HepG2 (cell line): ENCODE measurements around the gene CCNF. TPM values are rescaled to one million over a fixed set of nuclear protein-coding genes. Genes with fewer than 3 reads are reported as not detected.
A peak's percentile ranks its signal among the peaks of the same experiment; 100 is the strongest.

Experiments
- BRCA1 ChIP-seq: sonication (generic); formaldehyde crosslinking; IDR thresholded peaks from 2 replicates; pipeline ENCODE4 v1.4.0; 2020; ENCODE audit warnings: missing genetic modification reagents
- CREM ChIP-seq, 2 experiments: sonication (generic) in 1 of 2; formaldehyde crosslinking in 1 of 2; IDR thresholded peaks; 2 replicates each; pipeline versions ENCODE4 v1.4.0 to v1.6.1; 2016 to 2020; ENCODE audit warnings: antibody characterized with exemption in 1 of 2, mild to moderate bottlenecking in 1 of 2, missing genetic modification reagents in 1 of 2
- HIC2 ChIP-seq: sonication (generic); formaldehyde crosslinking; IDR thresholded peaks from 2 replicates; pipeline ENCODE4 v1.9.0; 2022; ENCODE audit warnings: low read depth, missing genetic modification reagents
- HMGXB4 ChIP-seq, 2 experiments: sonication (generic) in 1 of 2; formaldehyde crosslinking in 1 of 2; IDR thresholded peaks; 2 replicates each; pipeline versions ENCODE4 v1.4.0 to v1.6.1; 2018 to 2020; ENCODE audit warnings: missing genetic modification reagents in 2 of 2, borderline replicate concordance in 1 of 2, low read depth in 1 of 2, mild to moderate bottlenecking in 1 of 2, missing biosample characterization in 1 of 2
- IRF1 ChIP-seq: sonication (generic); formaldehyde crosslinking; IDR thresholded peaks from 2 replicates; pipeline ENCODE4 v1.4.0; 2020; ENCODE audit warnings: low read depth, mild to moderate bottlenecking, missing genetic modification reagents
- ISX ChIP-seq: sonication (generic); formaldehyde crosslinking; conservative IDR thresholded peaks from 2 replicates; pipeline ENCODE4 v1.5.0; 2020; ENCODE audit warnings: missing genetic modification reagents
- KMT2B ChIP-seq: IDR thresholded peaks from 2 replicates; pipeline ENCODE4 v1.6.1; 2016; ENCODE audit warnings: missing genetic modification reagents, missing compliant biosample characterization
- NR2F6 ChIP-seq, 2 experiments: IDR thresholded peaks; 2 replicates each; pipeline ENCODE4 v1.6.1; 2016; ENCODE audit warnings: antibody characterized with exemption in 1 of 2, mild to moderate bottlenecking in 1 of 2
- PAF1 ChIP-seq: IDR thresholded peaks from 2 replicates; pipeline ENCODE4 v1.6.1; 2016; ENCODE audit warnings: missing genetic modification reagents, missing compliant biosample characterization
- POGZ ChIP-seq: sonication (generic); formaldehyde crosslinking; IDR thresholded peaks from 2 replicates; pipeline ENCODE4 v1.4.0; 2020; ENCODE audit warnings: mild to moderate bottlenecking, missing genetic modification reagents
- POLR2G ChIP-seq: fragments of 200-400 bp; formaldehyde crosslinking; IDR thresholded peaks from 2 replicates; pipeline ENCODE4 v1.6.1; 2018; ENCODE audit warnings: mild to moderate bottlenecking, low read depth, low read length, moderate library complexity
- REPIN1 ChIP-seq: sonication (generic); formaldehyde crosslinking; IDR thresholded peaks from 2 replicates; pipeline ENCODE4 v1.8.0; 2022; ENCODE audit warnings: missing genetic modification reagents, low read depth, mild to moderate bottlenecking, borderline replicate concordance
- TBL1XR1 ChIP-seq: fragments of 150-350 bp; IDR thresholded peaks from 2 replicates; pipeline ENCODE4 v1.6.1; 2014; ENCODE audit warnings: borderline replicate concordance, low read length; ENCODE audit not compliant: partially characterized antibody
- TEAD3 ChIP-seq: optimal IDR thresholded peaks from 2 replicates; pipeline ENCODE3; 2016; ENCODE audit warnings: borderline replicate concordance
- TP53 ChIP-seq: sonication (generic); formaldehyde crosslinking; conservative IDR thresholded peaks from 2 replicates; pipeline ENCODE4 v1.4.0; 2020; ENCODE audit warnings: missing genetic modification reagents
- USF2 ChIP-seq, 2 experiments: sonication (generic) in 1 of 2; formaldehyde crosslinking in 1 of 2; IDR thresholded peaks; 2 replicates each; pipeline versions ENCODE4 v1.5.1 to v1.6.1; 2011 to 2020; ENCODE audit warnings: borderline replicate concordance in 1 of 2, low read depth in 1 of 2, low read length in 1 of 2, mild to moderate bottlenecking in 1 of 2, missing genetic modification reagents in 1 of 2, moderate library complexity in 1 of 2
- ZBTB38 ChIP-seq: sonication (generic); formaldehyde crosslinking; IDR thresholded peaks from 2 replicates; pipeline ENCODE4 v1.5.1; 2020; ENCODE audit warnings: mild to moderate bottlenecking, missing genetic modification reagents
- ZNF207 ChIP-seq: fragments of 450-650 bp; IDR thresholded peaks from 2 replicates; pipeline ENCODE4 v1.6.1; 2016; ENCODE audit warnings: antibody characterized with exemption, borderline replicate concordance
- ZNF230 ChIP-seq: sonication (generic); formaldehyde crosslinking; IDR thresholded peaks from 2 replicates; pipeline ENCODE4 v1.4.0; 2020; ENCODE audit warnings: mild to moderate bottlenecking, missing genetic modification reagents
- ZNF605 ChIP-seq: sonication (generic); formaldehyde crosslinking; IDR thresholded peaks from 2 replicates; pipeline ENCODE4 v1.8.0; 2022; ENCODE audit warnings: mild to moderate bottlenecking, missing genetic modification reagents
- polyA plus RNA-seq, 8 experiments: library from polyadenylated mRNA; depleted of rRNA in 3 of 8; stranded (reverse) in 7 of 8; unstranded in 1 of 8; fragments of >200 nt; fragmentation: Illumina TruSeq in 4 of 8; extraction: Trizol in 4 of 8; gene quantifications; 2 replicates each; pipeline versions ENCODE4 v1.2.1 to v1.2.3, GENCODE V29; 2011 to 2016; ENCODE audit warnings: low read depth in 4 of 8, missing spikeins in 1 of 8, mixed read lengths in 1 of 8; ENCODE audit not compliant: insufficient read depth in 1 of 8
- total RNA-seq, 5 experiments: library from RNA; depleted of rRNA; stranded (reverse); fragments of >200 nt; fragmentation: Illumina TruSeq; extraction: Trizol; gene quantifications; 2 replicates each; pipeline ENCODE4 v1.2.3, GENCODE V29; 2016; ENCODE audit warnings: low read depth in 1 of 5

Gene CCNF
- total and polyA plus RNA-seq, 2 of the 13 experiments (the other 11 are each of a cell fraction or from before 2014, with no cell fraction given) = 6.4 to 22.8 TPM

GRCh38 chr16:2484898-2485508 is 55.8 kb downstream of the CCNF start (continued):
- 0 out of 4 replicates have a peak, but pooled peaks of 1 of the 2 experiments have one; percentile 53 for TF ChIP-seq HMGXB4 (CRISPR knock-in tag; IDR thresholded peaks at IDR 0.05; ENCODE audit: borderline replicate concordance in 1 of 2, low read depth in 1 of 2)
- TF ChIP-seq HIC2 (CRISPR knock-in tag) = 0 out of 2 replicates have a peak, but pooled peaks have one; percentile 55
- TF ChIP-seq BRCA1 (CRISPR knock-in tag) = no peak
- no peak for TF ChIP-seq IRF1 (CRISPR knock-in tag)
- peak; percentile 94 for TF ChIP-seq REPIN1 (CRISPR knock-in tag)
- TF ChIP-seq POLR2G = 0 out of 2 replicates have a peak, but pooled peaks have one; percentile 25
- peak; percentile 70 for TF ChIP-seq TBL1XR1
- no peak for TF ChIP-seq ZNF230 (CRISPR knock-in tag)
- TF ChIP-seq CREM (IDR thresholded peaks at IDR 0.05) = peak; percentile 69
- no peak for TF ChIP-seq CREM (CRISPR knock-in tag; IDR thresholded peaks at IDR 0.05)
- peak; percentile 98 for TF ChIP-seq NR2F6 (IDR thresholded peaks at IDR 0.05)
- peak; percentile 99 for TF ChIP-seq NR2F6 (CRISPR knock-in tag; IDR thresholded peaks at IDR 0.05)
- TF ChIP-seq ZNF605 (CRISPR knock-in tag) = peak; percentile 23; the same call in 1 of the 2 replicates
- TF ChIP-seq TEAD3 = peak; percentile 72
- no peak for TF ChIP-seq TP53
- peak; percentile 36; the same call in 1 of the 2 replicates for TF ChIP-seq ZBTB38 (CRISPR knock-in tag)
- 0 out of 2 replicates have a peak, but pooled peaks have one; percentile 38 for TF ChIP-seq POGZ (CRISPR knock-in tag)
- no peak for TF ChIP-seq ZNF207
- no peak for TF ChIP-seq USF2 (IDR thresholded peaks at IDR 0.05; ENCODE audit: low read depth, low read length)
- TF ChIP-seq USF2 (CRISPR knock-in tag; IDR thresholded peaks at IDR 0.05; ENCODE audit: borderline replicate concordance) = no peak
- peak; percentile 65; the same call in 1 of the 2 replicates for TF ChIP-seq KMT2B (CRISPR knock-in tag)
- TF ChIP-seq PAF1 (CRISPR knock-in tag) = no peak
- TF ChIP-seq ISX = no peak
